Retinal pigment epithelial cell (primary cell): Measurements from ENCODE around the gene LLPH.

Source experiments
- DNase-seq: peaks from one replicate; pipeline ENCODE4 v3.0.0-alpha.2; 2010; ENCODE audit warnings: low read depth
- H3K4me3 ChIP-seq: 2 replicates; pipeline ENCODE4 v1.5.1; 2011; ENCODE audit warnings: mild to moderate bottlenecking, low read length, control low read depth, moderate library complexity
- CTCF ChIP-seq: conservative IDR thresholded peaks from 2 replicates; pipeline ENCODE4 v1.5.1; 2011; ENCODE audit warnings: low read depth, low read length, control low read depth, inconsistent platforms

The LLPH gene

DNA sequence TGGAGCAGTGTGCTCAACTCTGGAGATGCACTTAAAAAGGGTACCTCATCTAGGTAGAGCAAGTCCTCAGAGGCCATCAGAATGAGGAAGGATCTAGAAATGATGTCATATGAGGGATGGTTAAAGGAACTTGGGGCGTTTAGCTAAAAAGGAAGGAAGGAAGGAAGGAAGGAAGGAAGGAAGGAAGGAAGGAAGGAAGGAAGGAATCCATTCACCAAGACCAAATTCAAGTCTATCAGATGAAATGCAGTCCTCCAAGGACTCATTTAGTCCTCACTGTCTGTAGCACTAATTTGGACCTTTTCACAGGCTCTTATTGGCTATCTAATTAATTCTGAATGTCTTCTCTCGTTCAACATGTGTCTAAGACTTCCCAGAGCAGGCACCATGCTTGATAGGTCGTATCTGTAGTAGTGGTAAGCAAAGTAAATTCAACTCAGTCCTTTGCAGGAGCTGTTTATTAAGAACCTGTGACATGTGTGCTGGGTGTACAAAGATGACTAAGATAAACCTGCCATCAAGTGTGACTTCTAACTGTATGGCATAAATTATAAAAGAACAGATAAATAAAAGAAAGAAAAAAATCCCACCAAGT, 63.5 kb downstream of the LLPH start:
- DNase-seq, result no peak
- H3K4me3 ChIP-seq, result no peak overlapping the region
- TF ChIP-seq CTCF, result no peak
